PC-3 (cell line): ENCODE data around the gene SLC5A6.

Experiments used
- EZH2 ChIP-seq: fragments of 300-600 bp; sonication (generic); IDR thresholded peaks from one replicate; pipeline ENCODE4 v1.6.1; 2017; ENCODE audit warnings: antibody characterized with exemption, mild to moderate bottlenecking, low read length; ENCODE audit not compliant: unreplicated experiment
- EZH2phosphoT487 ChIP-seq: fragments of 300-600 bp; sonication (generic); IDR thresholded peaks from 2 replicates; pipeline ENCODE4 v1.6.1; 2018; ENCODE audit warnings: mild to moderate bottlenecking, antibody characterized with exemption, low read length, borderline replicate concordance
- TF ChIP-seq, protein P1 (sequence below): fragments of 300-600 bp; sonication (generic); conservative IDR thresholded peaks from 2 replicates; pipeline ENCODE4 v1.5.1; 2017; ENCODE audit warnings: antibody characterized with exemption, low read depth, mild to moderate bottlenecking, low read length

GRCh38 chr2:27150639-27151230 lies 61.3 kb downstream of the SLC5A6 start:
- no peak for TF ChIP-seq EZH2
- TF ChIP-seq, protein P1, sequence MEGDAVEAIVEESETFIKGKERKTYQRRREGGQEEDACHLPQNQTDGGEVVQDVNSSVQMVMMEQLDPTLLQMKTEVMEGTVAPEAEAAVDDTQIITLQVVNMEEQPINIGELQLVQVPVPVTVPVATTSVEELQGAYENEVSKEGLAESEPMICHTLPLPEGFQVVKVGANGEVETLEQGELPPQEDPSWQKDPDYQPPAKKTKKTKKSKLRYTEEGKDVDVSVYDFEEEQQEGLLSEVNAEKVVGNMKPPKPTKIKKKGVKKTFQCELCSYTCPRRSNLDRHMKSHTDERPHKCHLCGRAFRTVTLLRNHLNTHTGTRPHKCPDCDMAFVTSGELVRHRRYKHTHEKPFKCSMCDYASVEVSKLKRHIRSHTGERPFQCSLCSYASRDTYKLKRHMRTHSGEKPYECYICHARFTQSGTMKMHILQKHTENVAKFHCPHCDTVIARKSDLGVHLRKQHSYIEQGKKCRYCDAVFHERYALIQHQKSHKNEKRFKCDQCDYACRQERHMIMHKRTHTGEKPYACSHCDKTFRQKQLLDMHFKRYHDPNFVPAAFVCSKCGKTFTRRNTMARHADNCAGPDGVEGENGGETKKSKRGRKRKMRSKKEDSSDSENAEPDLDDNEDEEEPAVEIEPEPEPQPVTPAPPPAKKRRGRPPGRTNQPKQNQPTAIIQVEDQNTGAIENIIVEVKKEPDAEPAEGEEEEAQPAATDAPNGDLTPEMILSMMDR = no peak
- TF ChIP-seq EZH2phosphoT487 = no peak
